ENCODE results near the gene TNRC6C. TPM values are rescaled to one million over a fixed set of nuclear protein-coding genes. Genes with fewer than 3 reads are reported as not detected.

Gene TNRC6C
- total RNA-seq, 4 donors from 2014 or later = 9.1 to 32.7 (median 14.3) TPM

GRCh38 chr17:78037280-78037679 is 78.8 kb downstream of the TNRC6C start:
- Histone ChIP-seq H3K27me3 (no peaks in the 10 kb centered on the region), H3K27ac (no peak overlapping the region), H3K36me3 (peaks cover 0 to 2% of the 10 kb centered on the region in 2 donors), H3K9me3 (no peaks in the 10 kb centered on the region), H3K4me1 (no peaks in the 10 kb centered on the region), H3K4me3 (replicated peaks in 1 of 3) (no peak overlapping the region)
- intact Hi-C loops (cut with DNase I) = no loop called here
- TF ChIP-seq POLR2A (IDR thresholded peaks at IDR 0.05) = no peak
- no peak for TF ChIP-seq CTCF (IDR thresholded peaks at IDR 0.05)
- WGBS, 2 donors = 91% methylated on average over 7 of the region's 7 CpGs
- DNase-seq = no peak

GRCh38 chr17:78038748-78039288 is 80.3 kb downstream of the TNRC6C start:
- no peak for DNase-seq
- intact Hi-C loops (cut with DNase I) = no loop called here
- no peaks in the 10 kb centered on the region for H3K27me3 ChIP-seq
- no peaks in the 10 kb centered on the region for H3K4me1 ChIP-seq
- peaks cover 0 to 2% of the 10 kb centered on the region in 2 donors for H3K36me3 ChIP-seq
- H3K27ac ChIP-seq = no peak overlapping the region
- WGBS, 2 donors = 96 to 98% methylated on average over 11 of the region's 11 CpGs
- H3K9me3 ChIP-seq = no peaks in the 10 kb centered on the region
- no peak for TF ChIP-seq CTCF (IDR thresholded peaks at IDR 0.05)
- no peak for TF ChIP-seq POLR2A (IDR thresholded peaks at IDR 0.05)
- H3K4me3 ChIP-seq (replicated peaks in 1 of 3) = no peak overlapping the region

GRCh38 chr17:78039581-78039980 is 81.1 kb downstream of the TNRC6C start:
- H3K36me3 ChIP-seq = peaks cover 0 to under 1% of the 10 kb centered on the region in 2 donors
- 90 to 95% methylated on average over 5 of the region's 5 CpGs for WGBS, 2 donors
- no peak for DNase-seq
- intact Hi-C loops (cut with DNase I) = no loop called here
- no peak overlapping the region for H3K27ac ChIP-seq
- no peaks in the 10 kb centered on the region for H3K4me1 ChIP-seq
- H3K4me3 ChIP-seq (replicated peaks in 1 of 3) = no peak overlapping the region
- no peaks in the 10 kb centered on the region for H3K27me3 ChIP-seq
- TF ChIP-seq POLR2A (IDR thresholded peaks at IDR 0.05) (no peak), CTCF (IDR thresholded peaks at IDR 0.05) (no peak)
- no peaks in the 10 kb centered on the region for H3K9me3 ChIP-seq

- Histone ChIP-seq H3K4me1 (no peaks in the 10 kb centered on the region), H3K36me3 (no peaks in the 10 kb centered on the region), H3K4me3 (replicated peaks in 1 of 3) (peak overlapping the region in 2 of 3 donors; percentile 22 to 27), H3K9me3 (no peaks in the 10 kb centered on the region), H3K27ac (peak overlapping the region; percentile 73 to 85 (median 81)), H3K27me3 (no peaks in the 10 kb centered on the region)
- intact Hi-C loops (cut with DNase I) = no loop called here
- peak; percentile 45 to 49 for DNase-seq
- peak in 1 of 2 donors; percentile 24 for TF ChIP-seq POLR2A (IDR thresholded peaks at IDR 0.05)
- no peak for TF ChIP-seq CTCF (IDR thresholded peaks at IDR 0.05)
- WGBS, 2 donors = 66 to 70% methylated on average over 36 to 41 of the region's 44 CpGs
Observed at GRCh38 chr17:78040440-78041385, 82.2 kb downstream of the TNRC6C start.
